HL-60/S4 (cell line): ENCODE data around the gene HEXIM2.

Source experiments
- in situ Hi-C: fragments of 300-500 bp; cut with MboI; formaldehyde crosslinking; loops from 2 replicates; pipeline ENCODE4 v1.14.3; 2022; ENCODE audit warnings: low sequenced_read_pairs

The HEXIM2 gene

GRCh38 chr17:45162025-45162687, 481 bp downstream of the HEXIM2 start:
- in situ Hi-C loops: no loop called here

- in situ Hi-C loops: no loop called here
Observed at GRCh38 chr17:45164734-45165269, 3.1 kb downstream of the HEXIM2 start.

- in situ Hi-C loops: no loop called here
Observed at GRCh38 chr17:45168991-45169752, 7.5 kb downstream of the HEXIM2 start.

GRCh38 chr17:45170280-45170930, 8.7 kb downstream of the HEXIM2 start:
- in situ Hi-C loops: no loop called here

- in situ Hi-C loops: no loop called here
Observed at GRCh38 chr17:45170931-45171337, 9.3 kb downstream of the HEXIM2 start.

GRCh38 chr17:45171338-45172231, 9.9 kb downstream of the HEXIM2 start:
- in situ Hi-C loops: no loop called here

GRCh38 chr17:45172232-45172540, 10.5 kb downstream of the HEXIM2 start:
- in situ Hi-C loops: no loop called here

GRCh38 chr17:45172541-45173286, 11.0 kb downstream of the HEXIM2 start:
- in situ Hi-C loops: no loop called here

GRCh38 chr17:45175759-45176115, 14.1 kb downstream of the HEXIM2 start:
- in situ Hi-C loops: no loop called here

GRCh38 chr17:45177563-45177962, 15.9 kb downstream of the HEXIM2 start:
- in situ Hi-C loops: no loop called here

- in situ Hi-C loops: no loop called here
Observed at GRCh38 chr17:45184144-45184543, 22.5 kb downstream of the HEXIM2 start.

- in situ Hi-C loops: no loop called here
Observed at GRCh38 chr17:45186801-45187354, 25.2 kb downstream of the HEXIM2 start.

GRCh38 chr17:45189009-45189408, 27.3 kb downstream of the HEXIM2 start:
- in situ Hi-C loops: no loop called here

GRCh38 chr17:45190503-45191255, 29.0 kb downstream of the HEXIM2 start:
- in situ Hi-C loops: loop anchor here (10.0 kb wide), 1 partner anchor 46 kb away; the partner anchor contains the start of gene HEXIM1

GRCh38 chr17:45195424-45195823, 33.7 kb downstream of the HEXIM2 start:
- in situ Hi-C loops: loop anchor here (10.0 kb wide), 1 partner anchor 51 kb away; the partner anchor contains the start of gene HEXIM1

- in situ Hi-C loops: loop anchor here (10.0 kb wide), 1 partner anchor 52 kb away; the partner anchor contains the start of gene HEXIM1
Observed at GRCh38 chr17:45197108-45197507, 35.4 kb downstream of the HEXIM2 start.

GRCh38 chr17:45197555-45198334, 36.1 kb downstream of the HEXIM2 start:
- in situ Hi-C loops: loop anchor here (10.0 kb wide), 1 partner anchor 53 kb away; the partner anchor contains the start of gene HEXIM1

GRCh38 chr17:45200701-45201100, 39.0 kb downstream of the HEXIM2 start:
- in situ Hi-C loops: no loop called here
